Posterior vena cava (tissue), 2 donors: Measurements from ENCODE around the gene FUT8. TPM values are rescaled to one million over a fixed set of nuclear protein-coding genes. Genes with fewer than 3 reads are reported as not detected.

ENCODE experiments used
- DNase-seq: peaks from one replicate; pipeline ENCODE4 v3.0.0-alpha.2; 2020; ENCODE audit warnings: low spot score
- intact Hi-C, 2 donors: fragments of 100-400 bp; cut with DNase I; formaldehyde crosslinking; loops; one replicate each; pipeline versions ENCODE4 v1.14.1 to v1.14.2; 2022 to 2023
- total RNA-seq, 2 donors: library from RNA; stranded (reverse); fragmentation: NEBNext Ultra II Directional; extraction: Animal tissue kit (Norgen Biotek cat#: 25700); gene quantifications; one replicate each; pipeline ENCODE4 v1.2.1, GENCODE V29; 2021
- donor health status: DM: yes; HTN: yes; CAD: no.
- donor health status: DM: yes; HTN: yes; CAD: no.

Gene FUT8
- total RNA-seq, 2 donors from 2014 or later: 26.0 to 35.9 TPM

DNA sequence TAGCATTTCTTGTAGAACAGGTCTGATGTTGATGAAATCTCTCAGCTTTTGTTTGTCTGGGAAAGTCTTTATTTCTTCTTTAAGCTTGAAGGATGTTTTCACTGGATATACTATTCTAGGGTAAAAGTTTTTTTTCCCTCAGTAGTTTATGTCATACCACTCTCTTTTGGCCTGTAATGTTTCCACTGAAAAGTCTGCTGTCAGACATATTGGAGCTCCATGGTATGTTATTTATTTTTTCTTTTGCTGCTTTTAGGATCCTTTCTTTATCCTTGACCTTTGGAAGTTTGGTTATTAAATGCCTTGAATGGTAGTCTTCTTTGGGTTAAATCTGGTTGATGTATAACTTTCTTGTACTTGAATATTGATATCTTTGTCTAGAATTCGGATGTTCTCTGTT is 306.1 kb downstream of the FUT8 start:
- intact Hi-C loops: no loop called here
- DNase-seq: no peak

DNA sequence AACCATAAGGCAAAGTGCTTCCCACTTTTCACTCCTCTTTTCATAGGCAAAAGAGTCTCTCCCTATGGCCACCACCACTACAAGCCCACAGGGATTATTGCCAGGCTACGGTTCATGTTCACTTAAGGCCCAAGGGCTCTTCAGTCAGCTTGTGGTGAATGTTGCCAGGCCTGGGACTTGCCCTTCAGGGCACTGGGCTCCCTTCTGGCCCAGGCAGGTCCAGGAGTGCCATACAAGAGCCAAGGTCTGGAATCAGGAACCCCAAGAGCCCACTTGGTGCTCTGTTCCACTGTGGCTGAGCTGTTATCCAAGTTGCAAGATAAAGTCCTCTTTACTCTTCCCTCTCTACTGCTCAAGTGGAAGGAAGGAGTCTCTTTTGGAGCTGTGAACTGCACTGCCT is 307.6 kb downstream of the FUT8 start:
- DNase-seq: no peak
- intact Hi-C loops: no loop called here

DNA sequence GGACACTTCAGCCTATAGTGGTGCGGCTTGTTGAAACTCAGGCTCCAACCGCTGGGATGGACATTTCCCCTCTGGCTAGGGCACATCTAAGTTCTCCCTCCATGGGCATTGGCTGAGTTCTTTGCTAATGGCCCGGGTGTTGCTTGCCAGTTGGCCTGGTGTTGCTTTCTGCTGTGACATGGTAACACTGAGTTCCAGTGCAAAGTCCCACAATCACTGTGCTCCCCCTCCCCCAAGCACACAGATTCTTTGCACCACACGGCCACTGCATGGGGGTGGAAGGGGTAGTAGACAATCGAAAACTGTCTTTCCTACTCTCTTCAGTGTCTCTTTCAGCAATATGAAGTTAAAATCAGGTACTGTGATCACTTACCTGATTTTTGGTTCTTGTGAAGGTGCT is 308.2 kb downstream of the FUT8 start:
- intact Hi-C loops: no loop called here
- no peak for DNase-seq

DNA sequence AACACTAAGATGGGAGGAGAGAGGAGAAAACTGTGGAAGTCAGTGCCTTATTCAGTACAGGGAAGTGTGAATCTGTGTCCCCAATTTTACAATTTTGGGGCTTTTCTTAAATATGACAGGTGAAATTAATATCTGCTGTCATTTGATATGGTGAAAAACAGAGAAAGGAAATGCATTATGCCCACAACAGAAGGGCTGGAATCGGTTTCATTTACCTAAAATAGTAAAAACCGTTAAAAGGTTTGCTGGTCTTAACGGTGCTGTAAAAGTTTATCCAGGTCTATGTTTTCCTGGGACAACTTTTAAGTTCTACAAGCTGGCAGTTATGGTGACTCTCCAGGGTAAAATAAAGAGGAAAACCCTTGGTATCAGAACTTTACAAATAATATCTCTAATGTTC is 310.8 kb downstream of the FUT8 start:
- no peak for DNase-seq
- intact Hi-C loops: no loop called here

DNA sequence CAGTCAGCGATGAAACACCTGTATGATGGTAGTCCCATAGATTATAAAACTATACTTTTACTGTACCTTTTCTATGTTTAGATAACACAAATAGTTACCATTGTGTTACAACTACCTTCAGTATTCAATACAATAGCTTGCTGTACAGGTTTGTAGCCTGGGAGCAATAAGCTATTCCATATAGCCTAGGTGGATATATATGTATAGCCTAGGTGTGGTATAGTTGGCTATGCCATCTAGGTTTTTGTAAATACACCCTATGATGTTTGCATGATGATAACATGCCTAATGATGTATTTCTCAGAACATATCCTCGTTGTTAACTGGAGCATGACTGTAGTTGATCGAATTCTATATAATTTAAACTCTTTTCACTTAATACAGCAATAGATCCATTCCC is 316.1 kb downstream of the FUT8 start:
- no peak for DNase-seq
- intact Hi-C loops: loop anchor here in 1 of 2 donors (5.0 kb wide), 1 partner anchor 771 kb away; no protein-coding TSS in a partner anchor

DNA sequence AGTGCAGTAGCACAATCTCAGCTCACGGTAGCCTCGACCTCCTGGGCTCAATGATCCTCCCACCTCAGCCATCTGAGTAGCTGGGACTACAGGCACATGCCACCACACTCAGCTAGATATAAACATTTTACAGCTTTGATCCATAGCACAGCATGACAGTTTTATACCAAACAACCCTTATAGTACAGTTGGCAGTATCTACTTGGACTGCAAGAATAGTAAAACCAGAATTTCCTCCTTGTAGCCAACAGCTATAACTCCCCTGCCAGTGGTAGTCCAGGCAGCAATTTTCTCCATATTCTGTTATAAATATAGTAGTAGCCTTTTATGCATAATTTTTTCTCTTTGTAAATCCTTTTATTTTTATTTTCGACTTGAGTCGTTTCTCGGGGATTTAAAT is 317.0 kb downstream of the FUT8 start:
- DNase-seq: no peak
- intact Hi-C loops: loop anchor here in 1 of 2 donors (5.0 kb wide), 1 partner anchor 772 kb away; no protein-coding TSS in a partner anchor

DNA sequence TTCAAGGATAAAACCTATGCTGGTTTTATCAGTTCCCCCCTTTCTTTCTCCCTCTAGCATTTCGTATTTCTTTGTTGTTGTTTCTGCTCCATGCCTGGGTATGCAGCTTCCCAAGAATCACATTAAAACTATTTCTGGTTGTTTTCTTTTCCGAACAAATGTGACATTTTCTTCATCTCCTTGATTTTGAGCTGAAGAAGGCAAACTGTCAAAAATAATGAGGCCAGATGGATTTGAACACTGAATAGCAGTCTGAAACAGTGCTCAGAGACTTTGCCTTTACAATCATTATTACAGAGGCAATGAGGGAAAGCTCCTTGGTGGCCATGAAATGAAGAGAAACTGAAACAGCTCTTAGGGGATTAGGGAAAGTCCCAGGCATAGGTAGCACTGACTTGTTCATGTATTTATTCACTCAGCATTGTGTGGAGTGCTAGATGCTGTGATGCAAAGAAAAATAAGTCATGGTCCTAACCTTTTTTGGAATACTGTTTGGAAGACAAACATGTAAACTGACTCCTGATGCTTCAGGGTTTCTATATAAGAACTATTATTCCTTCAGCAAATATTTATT is 319.5 kb downstream of the FUT8 start:
- intact Hi-C loops: no loop called here
- DNase-seq: no peak

DNA sequence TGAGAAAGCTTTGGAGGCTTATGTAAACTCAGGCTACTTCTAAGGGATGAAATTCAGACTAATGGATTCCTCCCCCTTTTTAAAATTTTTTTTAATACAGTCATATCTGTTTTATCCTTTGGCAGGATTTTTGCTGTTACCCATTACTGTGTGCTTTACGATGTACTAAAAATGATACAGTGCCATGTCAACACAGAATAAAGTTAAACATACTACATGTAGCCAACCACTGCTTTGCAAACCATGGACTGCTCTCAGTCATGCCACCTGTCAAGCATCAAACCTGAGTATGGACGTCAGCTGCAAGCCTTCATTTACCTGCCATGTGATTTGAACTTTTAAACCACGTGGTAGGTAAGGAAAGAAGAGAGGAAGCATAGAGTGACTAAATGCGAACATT is 325.8 kb downstream of the FUT8 start:
- intact Hi-C loops: loop anchor here in 1 of 2 donors (5.0 kb wide), 1 partner anchor 996 kb away; no protein-coding TSS in a partner anchor
- DNase-seq: no peak

DNA sequence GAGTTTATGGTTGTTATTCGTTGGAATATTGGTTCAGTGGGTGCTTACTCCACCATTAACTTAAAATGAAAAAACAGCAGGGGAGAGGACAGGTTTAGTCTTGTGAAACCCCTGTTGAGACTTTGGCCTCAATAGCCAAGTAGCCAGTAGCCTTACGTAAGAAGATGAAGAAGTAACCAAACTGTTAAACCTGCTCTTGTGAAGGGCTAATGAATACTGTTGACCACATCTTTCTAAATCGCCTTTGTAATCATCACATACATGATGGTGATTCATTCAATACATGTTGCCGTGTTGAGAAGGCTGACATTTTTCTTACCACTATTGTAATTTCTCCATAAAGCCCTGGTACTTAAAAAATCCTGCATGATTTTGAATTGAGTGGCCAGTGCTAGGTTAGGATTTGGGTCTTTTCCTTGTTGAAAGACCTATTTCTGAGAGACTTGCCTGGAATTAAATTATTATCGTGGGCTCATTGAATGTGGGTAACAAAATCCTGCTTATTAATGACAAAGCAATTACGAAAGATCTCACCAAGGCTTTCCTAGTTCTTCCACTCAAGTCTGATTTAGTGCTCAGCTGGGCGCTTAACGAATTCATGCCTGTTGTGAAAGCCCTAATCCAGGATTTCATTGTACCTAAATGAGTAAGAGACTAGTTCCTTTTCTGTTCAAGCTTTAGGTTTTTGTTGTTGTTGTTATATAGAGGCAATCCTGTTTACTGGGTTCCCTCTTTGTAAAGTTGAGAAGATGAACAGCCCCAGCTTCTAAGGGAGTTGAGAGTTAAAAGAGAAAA is 333.1 kb downstream of the FUT8 start:
- no peak for DNase-seq

DNA sequence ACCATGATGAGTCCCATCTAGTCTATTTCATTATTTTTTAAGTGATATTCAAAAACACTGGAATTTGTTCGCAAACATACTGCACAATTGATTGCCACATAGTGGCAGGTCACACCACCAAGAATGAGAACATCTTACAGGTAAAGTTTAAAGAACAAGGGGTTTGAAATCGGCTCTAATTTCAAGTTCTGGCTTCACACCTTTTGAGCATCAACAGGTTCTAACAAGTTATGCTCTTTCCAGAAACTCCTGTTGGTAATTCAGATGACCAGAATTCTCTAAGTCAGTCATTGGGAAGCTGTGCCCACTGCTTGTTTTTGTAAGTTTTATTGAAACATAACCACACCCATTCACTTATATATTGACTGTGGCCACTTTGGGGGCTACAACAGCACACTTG is 336.3 kb downstream of the FUT8 start:
- intact Hi-C loops: no loop called here
- no peak for DNase-seq

More for the DNA sequence above, 333.1 kb downstream of the FUT8 start:
- intact Hi-C loops: no loop called here

DNA sequence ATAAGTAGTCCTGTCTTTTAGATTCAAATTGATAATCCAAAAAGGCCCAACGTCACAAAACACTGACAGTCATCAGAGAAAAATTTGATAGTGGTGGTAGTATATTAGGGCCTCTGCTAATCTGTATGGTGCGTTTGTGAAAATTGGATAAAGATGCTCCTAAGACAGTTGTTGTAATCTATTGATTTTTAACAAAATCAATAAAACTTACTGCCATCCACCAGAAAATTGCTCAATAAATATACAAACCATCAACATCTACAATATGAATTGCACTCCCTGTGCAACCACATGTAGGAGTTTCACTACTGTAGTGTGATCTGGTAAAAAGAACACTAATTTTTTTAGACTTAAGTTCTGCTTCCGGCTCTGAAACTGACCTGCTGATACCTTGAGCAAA is 336.8 kb downstream of the FUT8 start:
- DNase-seq: no peak
- intact Hi-C loops: no loop called here

DNA sequence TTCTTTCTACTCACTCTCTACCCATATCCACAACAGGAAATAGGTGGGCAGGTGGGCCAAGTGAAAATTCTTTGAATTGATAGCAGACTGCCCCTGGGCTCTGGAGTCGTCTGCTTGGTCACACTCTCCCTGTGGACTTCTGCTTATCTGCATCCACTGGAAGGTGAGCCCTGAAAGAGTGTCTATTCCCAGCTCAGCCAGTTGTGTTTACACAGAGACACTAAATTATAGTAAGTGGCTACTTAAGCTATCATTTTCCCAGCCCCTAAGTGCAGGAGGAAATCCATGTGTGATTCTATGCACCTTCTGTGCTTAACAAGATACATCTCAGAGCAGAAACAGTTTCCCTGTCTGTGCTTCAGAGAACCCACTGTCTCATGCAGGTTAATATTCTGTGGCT is 338.4 kb downstream of the FUT8 start:
- no peak for DNase-seq
- intact Hi-C loops: no loop called here

DNA sequence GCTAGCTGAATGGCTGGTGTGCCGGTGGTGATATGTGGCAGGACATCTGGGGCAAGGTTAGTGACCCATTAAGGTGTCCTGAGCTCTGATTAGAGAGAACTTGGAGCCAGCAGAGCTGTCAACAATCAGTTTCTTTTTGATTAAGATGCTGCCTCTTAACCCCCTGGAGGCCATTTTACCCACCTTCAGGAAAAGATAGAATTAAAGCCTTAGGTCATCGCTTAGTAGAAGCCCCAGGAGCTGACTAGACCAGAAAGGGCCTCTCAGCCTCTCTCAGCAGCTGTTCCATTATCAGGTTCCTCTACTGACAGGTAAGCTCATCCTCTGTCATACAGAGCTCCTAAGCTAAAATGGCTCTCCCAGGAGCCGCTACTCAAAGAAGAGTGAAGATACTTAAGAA is 339.0 kb downstream of the FUT8 start:
- intact Hi-C loops: no loop called here
- DNase-seq: no peak

DNA sequence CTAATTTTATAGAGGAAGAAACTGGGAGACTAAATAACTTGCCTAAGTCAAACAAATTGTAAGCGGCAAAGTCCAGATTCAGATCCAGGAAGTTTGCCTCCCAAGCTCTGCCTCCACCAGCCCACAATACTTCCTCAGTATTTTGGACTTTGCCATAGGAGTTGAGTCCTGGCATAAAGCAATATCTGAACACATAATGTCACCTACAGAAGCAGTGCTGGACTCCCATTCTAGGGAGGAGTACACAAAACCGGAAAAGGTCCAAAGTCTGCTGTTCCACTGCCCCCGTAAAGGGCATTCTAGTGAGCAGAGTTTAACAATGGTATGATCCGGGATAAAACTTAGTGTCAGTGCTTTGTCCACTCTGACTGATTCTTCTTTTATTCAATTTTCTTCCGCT is 340.5 kb downstream of the FUT8 start:
- intact Hi-C loops: no loop called here
- no peak for DNase-seq

DNA sequence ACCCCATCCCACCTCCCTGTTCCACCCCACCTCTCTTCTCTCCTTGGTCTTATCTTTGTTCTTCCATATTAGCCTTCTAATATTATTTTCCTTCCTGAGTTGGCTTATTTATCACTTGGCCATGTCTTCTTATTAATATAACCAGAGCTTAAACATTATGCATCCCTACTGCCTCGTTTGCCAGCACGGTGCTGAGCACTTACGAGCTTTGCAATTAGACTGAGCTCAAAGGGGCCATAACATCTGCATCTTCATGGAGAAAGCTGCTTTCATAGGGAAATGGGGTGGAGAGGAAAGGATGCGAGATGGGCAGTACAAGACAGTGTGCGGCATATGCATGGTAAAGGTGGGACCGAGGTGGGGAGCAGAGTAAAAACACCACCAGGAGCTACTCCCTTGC is 342.8 kb downstream of the FUT8 start:
- DNase-seq: no peak
- intact Hi-C loops: no loop called here

DNA sequence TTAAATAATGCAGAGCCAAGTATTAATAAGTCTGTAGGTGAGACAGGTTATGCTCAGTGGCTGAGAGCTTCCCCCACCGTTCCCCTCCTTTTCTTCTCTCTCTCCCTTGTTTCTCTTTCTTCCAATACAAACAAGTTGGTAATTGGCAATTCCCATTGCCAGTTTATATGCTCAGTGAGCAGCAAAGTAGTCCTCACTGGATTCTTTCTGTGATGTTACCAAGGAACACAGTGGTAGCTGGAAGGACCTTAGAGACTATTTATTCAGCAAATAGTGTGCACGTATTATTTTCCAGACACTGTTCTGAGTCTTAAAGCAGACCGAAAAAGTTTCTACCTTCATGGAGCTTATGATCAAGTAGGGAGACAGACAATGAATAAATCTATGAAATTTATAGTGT is 344.4 kb downstream of the FUT8 start:
- intact Hi-C loops: no loop called here
- no peak for DNase-seq

DNA sequence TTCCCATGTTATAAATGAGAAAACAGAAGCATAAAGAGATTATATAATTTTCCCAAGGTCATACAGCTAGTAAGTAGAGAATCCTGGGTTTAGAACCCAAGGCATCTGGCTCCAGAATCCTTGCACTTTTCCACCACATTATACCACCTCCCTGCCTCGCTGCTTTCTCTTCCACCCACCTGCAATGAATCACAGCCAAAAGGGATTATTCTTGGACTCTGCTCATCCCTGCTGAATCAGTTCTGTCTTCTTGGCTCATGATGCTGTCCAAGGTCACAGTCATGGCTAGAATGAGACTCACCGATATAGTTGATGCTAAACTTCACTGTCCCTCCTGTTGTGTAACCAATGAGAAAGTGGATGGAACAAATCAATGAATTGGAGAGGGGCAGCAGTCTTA is 356.6 kb downstream of the FUT8 start:
- intact Hi-C loops: no loop called here
- no peak for DNase-seq

DNA sequence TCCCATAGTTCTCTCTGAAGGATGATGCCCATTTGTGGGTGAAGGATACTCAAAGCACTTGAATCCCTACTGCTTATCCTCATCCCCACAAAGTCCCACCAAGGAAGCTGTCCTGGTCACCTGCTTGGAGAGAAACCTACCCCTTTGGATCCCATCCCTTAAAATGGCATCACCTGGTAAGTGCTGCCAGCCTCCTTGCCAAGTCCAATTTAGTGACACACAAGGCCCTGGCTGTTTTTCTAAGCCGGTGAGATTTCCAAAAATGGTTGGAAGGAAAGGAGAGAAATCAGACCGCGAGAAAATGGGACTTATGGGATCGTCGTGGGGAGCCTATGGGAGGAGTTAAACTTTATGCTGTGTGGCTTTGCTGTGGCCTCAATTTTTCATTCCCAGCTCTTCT is 358.2 kb downstream of the FUT8 start:
- intact Hi-C loops: no loop called here
- DNase-seq: no peak

DNA sequence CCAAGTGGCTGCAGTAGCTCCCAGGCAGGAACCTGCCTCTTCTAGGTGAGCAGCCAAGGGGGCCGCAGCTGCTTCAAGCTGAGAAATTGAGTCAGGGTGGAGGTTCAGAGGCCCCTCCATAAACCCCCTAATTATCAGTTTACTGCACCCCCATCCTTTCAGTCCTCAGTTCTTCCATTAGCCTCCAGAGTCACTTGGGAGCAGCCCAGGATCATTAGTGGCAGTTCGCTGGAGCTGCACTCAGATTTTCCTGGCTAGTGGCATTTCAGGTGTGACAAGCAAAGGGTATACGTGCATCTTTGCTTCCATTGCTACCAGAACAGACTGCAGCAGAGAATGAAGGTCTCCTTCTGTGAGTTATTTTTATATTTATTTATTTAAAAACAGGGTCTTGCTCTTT is 358.7 kb downstream of the FUT8 start:
- DNase-seq: no peak
- intact Hi-C loops: no loop called here

DNA sequence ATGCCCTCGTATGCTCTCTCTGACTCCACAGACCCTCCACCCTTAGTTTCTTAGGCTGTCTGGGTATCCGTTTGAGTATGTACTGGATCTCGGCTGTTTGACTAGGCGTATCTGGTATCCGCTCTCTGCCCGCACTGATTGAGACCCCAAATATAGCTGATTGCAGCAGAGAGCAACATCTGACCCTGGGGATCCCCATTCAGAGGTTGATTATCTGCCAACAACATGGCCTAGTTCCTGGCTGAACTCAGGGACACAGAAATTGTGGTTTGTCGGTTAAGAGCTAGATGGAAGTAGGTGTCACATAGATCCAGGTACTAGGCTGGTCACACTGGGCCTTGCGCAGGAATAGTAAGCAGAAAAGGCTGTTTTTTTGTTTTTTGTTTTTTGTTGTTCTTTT is 359.9 kb downstream of the FUT8 start:
- DNase-seq: no peak

DNA sequence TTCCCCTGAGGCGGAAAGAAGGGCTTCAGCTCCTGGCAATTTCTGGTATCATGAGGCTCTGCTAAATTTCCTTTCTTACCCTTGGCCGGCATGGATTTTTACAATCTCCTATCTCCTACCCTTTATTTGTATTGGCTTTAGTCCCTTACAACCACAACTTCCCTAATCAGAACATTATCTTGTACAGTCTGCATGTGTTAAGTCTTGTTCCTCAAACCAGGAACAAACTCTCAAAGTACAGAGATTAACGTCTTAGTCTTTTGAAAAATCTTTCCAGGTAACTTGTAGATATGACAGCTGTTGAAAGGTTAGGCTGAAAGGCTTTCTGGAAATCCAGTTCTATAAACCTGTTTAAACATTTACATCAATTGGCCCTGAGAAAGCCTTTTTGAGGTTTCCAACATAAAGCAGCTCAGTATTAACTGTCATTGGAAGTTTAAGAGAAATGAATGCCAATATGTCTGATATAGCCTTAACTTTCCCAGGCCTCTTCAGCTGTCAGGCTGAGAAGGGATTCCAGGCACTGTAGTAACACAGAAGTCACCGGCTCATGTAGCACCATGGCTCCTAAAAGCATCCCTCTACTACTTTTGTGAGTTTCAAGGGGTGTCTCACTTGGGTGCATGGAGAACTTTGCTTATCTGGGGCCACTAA is 360.5 kb downstream of the FUT8 start:
- DNase-seq: no peak
- intact Hi-C loops: no loop called here

More for the DNA sequence above, 359.9 kb downstream of the FUT8 start:
- intact Hi-C loops: no loop called here
